Mesendoderm (in vitro differentiated cells): ENCODE data around the gene AIM2. TPM values are rescaled to one million over a fixed set of nuclear protein-coding genes. Genes with fewer than 3 reads are reported as not detected.

Experiments used
- DNase-seq: peaks from one replicate; pipeline ENCODE4 v3.0.0; 2013
- H2AK5ac ChIP-seq: 2 replicates; pipeline ENCODE4 v1.6.1; 2013; ENCODE audit warnings: low read length, inconsistent platforms
- H2BK120ac ChIP-seq: 2 replicates; pipeline ENCODE4 v1.6.1; 2013; ENCODE audit warnings: low read depth, mild to moderate bottlenecking, low read length, moderate library complexity, mixed read lengths
- H2BK15ac ChIP-seq: replicated peaks from 2 replicates; pipeline ENCODE4 v1.6.1; 2013; ENCODE audit warnings: low read depth, mild to moderate bottlenecking, moderate library complexity
- H2BK5ac ChIP-seq: 2 replicates; pipeline ENCODE4 v1.6.1; 2013; ENCODE audit warnings: low read length, inconsistent platforms
- H3K18ac ChIP-seq: 2 replicates; pipeline ENCODE4 v1.6.1; 2013; ENCODE audit warnings: mild to moderate bottlenecking, low read length, mixed read lengths
- H3K23ac ChIP-seq: one replicate; pipeline ENCODE4 v1.6.1; 2013; ENCODE audit warnings: low read length
- H3K27ac ChIP-seq: 2 replicates; pipeline ENCODE4 v1.5.1; 2013; ENCODE audit warnings: low read depth, mild to moderate bottlenecking, inconsistent platforms, low read length, moderate library complexity
- H3K27me3 ChIP-seq: 2 replicates; pipeline ENCODE4 v1.6.1; 2013; ENCODE audit warnings: low read length, control low read depth, mild to moderate bottlenecking, inconsistent platforms; ENCODE audit not compliant: insufficient read depth, poor library complexity
- H3K36me3 ChIP-seq: 2 replicates; pipeline ENCODE4 v1.6.1; 2013; ENCODE audit warnings: low read length, inconsistent platforms; ENCODE audit not compliant: control insufficient read depth, insufficient read depth
- H3K4ac ChIP-seq: one replicate; pipeline ENCODE4 v1.6.1; 2013; ENCODE audit warnings: low read depth, mild to moderate bottlenecking, low read length, moderate library complexity
- H3K4me1 ChIP-seq: 2 replicates; pipeline ENCODE4 v1.6.1; 2013; ENCODE audit warnings: low read depth, low read length, inconsistent platforms; ENCODE audit not compliant: control insufficient read depth
- H3K4me2 ChIP-seq: 2 replicates; pipeline ENCODE4 v1.6.1; 2013; ENCODE audit warnings: low read length
- H3K4me3 ChIP-seq: 2 replicates; pipeline ENCODE4 v1.5.1; 2013; ENCODE audit warnings: mild to moderate bottlenecking, low read length
- H3K56ac ChIP-seq: one replicate; pipeline ENCODE4 v1.6.1; 2013; ENCODE audit warnings: low read length
- H3K79me1 ChIP-seq: 2 replicates; pipeline ENCODE4 v1.6.1; 2013; ENCODE audit warnings: low read length, inconsistent platforms
- H3K79me2 ChIP-seq: 2 replicates; pipeline ENCODE4 v1.6.1; 2013; ENCODE audit warnings: mild to moderate bottlenecking, low read length; ENCODE audit not compliant: control insufficient read depth, insufficient read depth
- H3K9ac ChIP-seq: 2 replicates; pipeline ENCODE4 v1.6.1; 2013; ENCODE audit warnings: low read length, inconsistent platforms
- H4K5ac ChIP-seq: one replicate; pipeline ENCODE4 v1.6.1; 2013; ENCODE audit warnings: low read length
- H4K8ac ChIP-seq: one replicate; pipeline ENCODE4 v1.6.1; 2013; ENCODE audit warnings: low read depth, mild to moderate bottlenecking, control low read depth, low read length, moderate library complexity
- WGBS: extraction: QIAGEN DNeasy Blood & Tissue Kit; methylation state at CpG from one replicate; pipeline ENCODE4 v1.1.7; 2013; ENCODE audit warnings: low lambda C conversion rate, missing lambda C conversion rate; ENCODE audit not compliant: insufficient coverage; ENCODE audit errors: extremely low coverage; 5-methylcytosine and 5-hydroxymethylcytosine counted together
- polyA plus RNA-seq, 2 experiments: library from polyadenylated mRNA; stranded (reverse); fragments of 200-250 nt; gene quantifications; one replicate each; pipeline ENCODE4 v1.2.3, GENCODE V29; 2013

The AIM2 gene, protein sequence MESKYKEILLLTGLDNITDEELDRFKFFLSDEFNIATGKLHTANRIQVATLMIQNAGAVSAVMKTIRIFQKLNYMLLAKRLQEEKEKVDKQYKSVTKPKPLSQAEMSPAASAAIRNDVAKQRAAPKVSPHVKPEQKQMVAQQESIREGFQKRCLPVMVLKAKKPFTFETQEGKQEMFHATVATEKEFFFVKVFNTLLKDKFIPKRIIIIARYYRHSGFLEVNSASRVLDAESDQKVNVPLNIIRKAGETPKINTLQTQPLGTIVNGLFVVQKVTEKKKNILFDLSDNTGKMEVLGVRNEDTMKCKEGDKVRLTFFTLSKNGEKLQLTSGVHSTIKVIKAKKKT
- polyA plus RNA-seq (2013, experiment 1 of 2): 0.94 TPM
- polyA plus RNA-seq (2013, experiment 2 of 2): 0.97 TPM

GRCh38 chr1:159076438-159077119 is at the start of gene AIM2:
Gene AIM2 (minus strand): TSS chr1:159076766. CDS start chr1:159073499, 3,267 bp downstream.
- H2BK120ac ChIP-seq: no peak within 1 kb of the TSS
- no peak within 1 kb of the TSS for H3K9ac ChIP-seq
- no peak within 1 kb of the TSS for H4K8ac ChIP-seq
- H3K79me1 ChIP-seq: no peaks in the 10 kb centered on the region
- no CpG with 5 or more reads among the region's 6 CpGs for WGBS
- no peak within 1 kb of the TSS for H2BK15ac ChIP-seq
- no peaks in the 10 kb centered on the region for H3K4me1 ChIP-seq
- no peak within 1 kb of the TSS for H4K5ac ChIP-seq
- no peaks in the 10 kb centered on the region for H3K27me3 ChIP-seq
- H3K56ac ChIP-seq: no peak within 1 kb of the TSS
- H3K4me2 ChIP-seq: no peak within 1 kb of the TSS
- H3K18ac ChIP-seq: no peak within 1 kb of the TSS
- no peaks in the 10 kb centered on the region for H3K36me3 ChIP-seq
- H3K23ac ChIP-seq: no peak within 1 kb of the TSS
- no peak within 1 kb of the TSS for H2BK5ac ChIP-seq
- no peak within 1 kb of the TSS for H2AK5ac ChIP-seq
- DNase-seq: no peak
- no peak within 1 kb of the TSS for H3K27ac ChIP-seq
- H3K4me3 ChIP-seq: no peak within 1 kb of the TSS
- no peak within 1 kb of the TSS for H3K4ac ChIP-seq
- H3K79me2 ChIP-seq: no peaks in the 10 kb centered on the region

GRCh38 chr1:159123587-159123986 is 47.0 kb upstream of the AIM2 start:
- Histone ChIP-seq H2BK15ac (no peak overlapping the region), H3K79me1 (no peaks in the 10 kb centered on the region), H3K4ac (no peak overlapping the region), H3K4me2 (no peak overlapping the region), H3K27me3 (no peaks in the 10 kb centered on the region), H3K56ac (no peak overlapping the region), H4K5ac (no peak overlapping the region), H3K79me2 (no peaks in the 10 kb centered on the region), H3K4me1 (no peaks in the 10 kb centered on the region), H3K4me3 (no peak overlapping the region), H3K9ac (no peak overlapping the region), H3K18ac (no peak overlapping the region), H3K23ac (no peak overlapping the region), H2AK5ac (no peak overlapping the region), H3K27ac (no peak overlapping the region), H4K8ac (no peak overlapping the region), H3K36me3 (no peaks in the 10 kb centered on the region), H2BK120ac (no peak overlapping the region), H2BK5ac (no peak overlapping the region)
- WGBS: no CpG with 5 or more reads among the region's 5 CpGs
- DNase-seq: no peak

- Histone ChIP-seq H3K36me3 (no peaks in the 10 kb centered on the region), H3K23ac (no peak overlapping the region), H3K4me3 (no peak overlapping the region), H3K4ac (no peak overlapping the region), H2BK5ac (no peak overlapping the region), H3K4me2 (no peak overlapping the region), H3K79me2 (no peaks in the 10 kb centered on the region), H3K79me1 (no peaks in the 10 kb centered on the region), H2AK5ac (no peak overlapping the region), H3K9ac (no peak overlapping the region), H3K56ac (no peak overlapping the region), H3K27ac (no peak overlapping the region), H3K18ac (no peak overlapping the region), H3K27me3 (no peaks in the 10 kb centered on the region), H2BK15ac (no peak overlapping the region), H3K4me1 (no peaks in the 10 kb centered on the region), H4K8ac (no peak overlapping the region), H2BK120ac (no peak overlapping the region), H4K5ac (no peak overlapping the region)
- no peak for DNase-seq
- no CpG with 5 or more reads among the region's 2 CpGs for WGBS
These were observed 45.5 kb upstream of the AIM2 start for GRCh38 chr1:159122005-159122621.

DNA sequence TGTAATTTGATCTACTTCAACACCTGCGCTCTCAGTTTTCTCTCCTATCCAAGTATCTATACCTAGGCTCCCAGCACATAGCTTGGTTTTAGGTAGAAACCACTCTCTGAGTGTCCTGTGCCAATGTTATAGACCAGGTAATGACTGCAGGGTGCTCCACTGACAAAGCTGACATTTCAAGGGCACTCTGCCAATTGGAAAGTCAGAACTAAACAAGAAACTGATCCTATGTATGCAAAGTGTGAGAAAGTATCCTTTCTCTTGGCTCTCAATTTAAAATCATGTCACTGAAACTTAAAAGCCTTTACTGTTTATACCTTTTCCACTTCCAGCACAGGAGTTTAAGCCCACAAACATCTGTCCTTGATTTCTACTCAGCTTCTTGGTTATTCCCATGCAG is 45.0 kb upstream of the AIM2 start:
- Histone ChIP-seq H2BK120ac (no peak overlapping the region), H4K8ac (no peak overlapping the region), H3K18ac (no peak overlapping the region), H3K4me3 (no peak overlapping the region), H3K36me3 (no peaks in the 10 kb centered on the region), H3K4ac (no peak overlapping the region), H3K79me1 (no peaks in the 10 kb centered on the region), H3K23ac (no peak overlapping the region), H3K56ac (no peak overlapping the region), H3K4me2 (no peak overlapping the region), H2BK15ac (no peak overlapping the region), H3K27ac (no peak overlapping the region), H4K5ac (no peak overlapping the region), H3K79me2 (no peaks in the 10 kb centered on the region), H2BK5ac (no peak overlapping the region), H3K27me3 (no peaks in the 10 kb centered on the region), H3K4me1 (no peaks in the 10 kb centered on the region), H2AK5ac (no peak overlapping the region), H3K9ac (no peak overlapping the region)
- no peak for DNase-seq
- WGBS: no CpG with 5 or more reads among the region's 1 CpG

DNA sequence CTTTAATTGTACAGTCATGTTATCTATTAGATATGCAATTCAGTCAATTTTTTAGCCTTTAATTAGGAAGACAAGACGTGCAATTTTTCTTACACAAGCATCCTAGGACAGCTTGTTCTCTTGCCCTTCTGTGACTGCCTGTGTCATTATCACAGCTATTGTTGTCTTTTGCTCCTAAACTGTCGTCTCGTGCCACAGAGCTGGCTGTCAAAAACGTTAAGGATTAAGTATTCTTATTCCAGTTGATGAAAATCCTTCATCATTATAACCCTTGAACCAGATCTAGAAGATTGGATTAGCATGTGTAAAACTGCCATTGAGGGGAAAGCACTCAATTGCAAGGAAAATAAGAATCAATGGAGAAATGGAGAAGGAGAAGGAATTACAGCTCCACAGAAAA is 43.8 kb upstream of the AIM2 start:
- Histone ChIP-seq H3K27me3 (no peaks in the 10 kb centered on the region), H3K4me1 (no peaks in the 10 kb centered on the region), H3K23ac (no peak overlapping the region), H4K8ac (no peak overlapping the region), H3K36me3 (no peaks in the 10 kb centered on the region), H2AK5ac (no peak overlapping the region), H3K79me2 (no peaks in the 10 kb centered on the region), H3K9ac (no peak overlapping the region), H3K27ac (no peak overlapping the region), H3K4me3 (no peak overlapping the region), H2BK120ac (no peak overlapping the region), H4K5ac (no peak overlapping the region), H3K56ac (no peak overlapping the region), H3K79me1 (no peaks in the 10 kb centered on the region), H3K4me2 (no peak overlapping the region), H2BK5ac (no peak overlapping the region), H2BK15ac (no peak overlapping the region), H3K18ac (no peak overlapping the region), H3K4ac (no peak overlapping the region)
- WGBS: no CpG with 5 or more reads among the region's 4 CpGs
- no peak for DNase-seq
